NCI-H510A (cell line): Measurements from ENCODE around the gene PLEKHA3.
"Not testable (repeated sequence)": the region's sequence is repeated elsewhere in the genome, so short reads cannot be mapped to it uniquely, and the experiment has no call there.

Source experiments
- DNase-seq: peaks from one replicate; lab custom pipeline; 2025; lab: John Stamatoyannopoulos, UW

The PLEKHA3 gene

GRCh38 chr2:178479275-178479616 lies 1.0 kb upstream of the PLEKHA3 start:
- no peak for DNase-seq

- no peak for DNase-seq
These were observed 465 bp upstream of the PLEKHA3 start for GRCh38 chr2:178479758-178480226.

- no peak for DNase-seq
These were observed 2.2 kb downstream of the PLEKHA3 start for GRCh38 chr2:178482437-178482836.

GRCh38 chr2:178484245-178485041 lies 4.2 kb downstream of the PLEKHA3 start:
- DNase-seq, result peak; percentile 86

DNA sequence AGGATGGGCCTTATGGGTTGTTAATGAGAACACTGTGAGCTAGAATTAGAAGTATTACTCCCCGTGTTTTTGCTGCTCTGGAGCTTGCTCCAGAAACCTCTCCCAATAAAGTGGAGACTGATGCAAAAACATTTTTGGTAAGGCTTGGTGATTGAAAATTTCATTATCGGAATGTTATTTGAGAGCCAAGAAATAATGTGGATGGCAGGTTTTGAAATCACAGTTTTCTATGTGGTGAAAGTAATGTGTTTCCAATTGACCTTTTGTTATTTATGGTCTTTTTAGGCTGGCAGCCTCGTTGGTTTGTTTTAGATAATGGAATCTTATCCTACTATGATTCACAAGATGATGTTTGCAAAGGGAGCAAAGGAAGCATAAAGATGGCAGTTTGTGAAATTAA lies 5.1 kb downstream of the PLEKHA3 start:
- DNase-seq, result no peak

DNA sequence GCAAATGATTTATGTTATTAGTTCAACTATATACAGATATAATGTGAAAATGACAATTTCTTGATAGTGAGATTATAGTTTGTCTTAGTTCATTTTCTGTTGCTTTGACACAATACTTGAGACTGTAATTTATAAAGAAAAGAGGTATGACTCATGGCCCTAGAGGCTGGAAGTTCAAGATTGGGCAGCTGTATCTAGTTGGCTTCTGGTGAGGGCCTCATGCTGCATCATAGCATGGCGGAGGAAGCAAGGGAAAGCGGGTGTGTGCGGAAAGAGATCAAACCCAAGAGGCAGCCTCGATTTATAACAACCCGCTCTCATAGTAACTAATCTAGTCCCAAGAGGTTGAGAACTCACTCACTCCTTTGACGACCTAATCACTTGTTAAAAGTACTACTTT lies 11.4 kb downstream of the PLEKHA3 start:
- no peak for DNase-seq

- no peak for DNase-seq
These were observed 15.8 kb downstream of the PLEKHA3 start for GRCh38 chr2:178496049-178496448.

- DNase-seq, result no peak
These were observed 17.9 kb downstream of the PLEKHA3 start for GRCh38 chr2:178498137-178498536.

DNA sequence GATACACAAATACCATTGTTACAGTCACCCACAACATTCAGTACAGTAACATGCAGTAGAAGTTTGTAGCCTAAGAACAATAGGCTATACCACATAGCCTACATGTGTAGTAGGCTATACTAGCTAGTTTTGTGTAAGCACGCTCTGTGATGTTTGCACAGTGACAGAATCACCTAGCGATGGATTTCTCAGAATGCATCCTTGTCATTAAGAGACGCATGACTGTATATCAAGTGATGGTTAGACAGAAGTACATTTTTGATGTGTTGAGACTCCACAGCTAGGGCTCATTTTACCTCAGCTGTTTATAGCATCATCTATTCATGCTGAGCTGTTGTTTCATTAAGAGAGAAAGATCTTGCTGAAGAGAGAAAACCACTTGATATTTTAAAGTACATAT lies 19.4 kb downstream of the PLEKHA3 start:
- DNase-seq, result no peak

- DNase-seq, result no peak
These were observed 22.5 kb downstream of the PLEKHA3 start for GRCh38 chr2:178502751-178503150.

DNA sequence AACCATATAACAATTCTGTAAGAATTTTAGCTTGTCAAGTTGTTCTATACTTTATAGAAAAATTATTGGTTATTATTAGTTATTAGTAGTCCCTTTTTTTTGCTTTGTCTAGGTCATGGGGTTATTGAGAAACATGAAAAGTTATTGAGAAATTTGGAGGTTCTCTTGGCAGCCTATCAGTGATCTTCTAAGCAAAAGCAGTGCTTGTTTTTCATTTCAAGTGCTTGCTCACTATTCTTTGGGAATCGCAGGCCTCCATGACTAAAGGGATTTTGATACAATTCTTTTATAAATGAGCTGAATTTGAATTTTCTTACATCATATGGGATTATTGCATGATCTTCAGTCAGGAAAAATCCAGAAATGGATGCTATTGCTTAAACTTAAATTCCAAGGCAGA lies 25.8 kb downstream of the PLEKHA3 start:
- DNase-seq, result no peak

DNA sequence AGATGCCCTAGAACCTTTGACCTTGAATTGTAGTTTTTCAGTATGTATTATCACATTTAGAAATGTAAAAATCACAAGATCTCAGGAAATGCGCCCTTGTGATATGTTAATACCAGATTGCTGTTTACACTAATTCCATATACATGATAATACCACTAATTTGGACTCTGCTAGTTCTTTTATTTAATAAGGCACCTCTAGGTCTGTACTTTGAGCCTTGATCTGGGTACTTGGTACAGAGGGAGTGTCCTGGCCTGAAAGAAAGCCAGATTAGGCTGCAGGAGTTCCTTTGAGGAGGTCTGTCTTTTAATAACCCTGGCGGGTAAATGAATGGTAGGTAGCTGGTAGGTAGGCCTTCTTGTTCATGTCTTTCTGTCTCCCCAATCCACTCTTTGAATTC lies 26.3 kb downstream of the PLEKHA3 start:
- no peak for DNase-seq

DNA sequence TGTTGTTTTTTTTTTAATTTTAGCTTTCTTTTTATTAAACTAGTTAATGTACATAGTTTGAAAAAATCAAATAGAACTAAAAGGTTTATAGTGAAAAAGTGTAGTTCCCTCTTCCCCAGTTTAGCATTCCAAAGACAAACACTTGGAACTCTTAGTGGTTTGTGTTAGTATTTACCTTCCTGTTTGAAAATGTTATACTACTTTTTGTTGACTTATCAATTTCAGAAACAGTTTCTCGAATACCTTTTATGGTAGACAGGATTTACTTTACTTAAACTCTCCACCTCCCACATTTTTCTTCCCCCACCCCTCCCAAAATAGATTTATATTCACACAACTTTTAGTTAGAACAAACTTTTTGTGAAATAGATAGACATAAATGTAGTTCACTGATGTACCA lies 26.7 kb downstream of the PLEKHA3 start:
- DNase-seq, result no peak

- DNase-seq, result no peak
These were observed 28.4 kb downstream of the PLEKHA3 start for GRCh38 chr2:178508646-178509045.

DNA sequence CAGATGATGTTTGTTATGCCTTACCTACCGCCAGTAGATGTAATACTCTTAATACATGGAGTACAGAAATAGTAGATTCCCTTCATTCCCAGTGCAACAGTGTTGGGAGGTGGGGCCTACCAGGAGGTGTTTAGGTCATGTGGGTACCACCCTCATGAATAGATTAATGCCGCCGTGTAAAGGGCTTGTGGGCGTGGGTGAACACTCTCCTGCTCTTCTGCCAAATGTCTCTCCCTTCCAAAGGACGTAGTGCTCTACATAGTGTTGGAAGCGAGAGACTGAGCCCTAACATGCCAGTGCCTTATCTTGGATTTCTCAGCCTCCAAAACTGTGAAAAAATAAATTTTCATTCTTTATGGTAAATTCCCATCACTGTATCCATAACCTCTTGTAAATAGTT lies 30.1 kb downstream of the PLEKHA3 start:
- no peak for DNase-seq

DNA sequence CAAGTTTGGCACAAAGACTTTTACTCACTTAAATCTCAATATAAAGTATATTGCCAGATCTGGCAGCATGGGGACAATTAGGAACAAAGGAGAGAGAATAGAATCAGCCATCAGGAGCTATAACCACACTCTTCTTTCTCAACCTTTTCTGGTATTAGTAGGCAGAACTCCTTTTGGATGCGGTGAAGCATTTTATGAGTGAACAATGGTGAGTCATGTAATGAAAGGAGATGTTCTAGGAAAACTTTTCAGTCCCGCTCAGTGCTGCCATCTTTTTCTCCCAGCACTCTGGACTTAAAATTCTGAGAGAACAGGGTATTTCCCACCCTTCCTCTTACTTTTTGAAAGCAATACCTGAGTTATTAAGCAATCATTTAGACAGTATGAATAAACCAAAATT lies 32.2 kb downstream of the PLEKHA3 start:
- DNase-seq, result no peak

GRCh38 chr2:178513876-178514275 lies 33.6 kb downstream of the PLEKHA3 start:
- DNase-seq, result no peak

DNA sequence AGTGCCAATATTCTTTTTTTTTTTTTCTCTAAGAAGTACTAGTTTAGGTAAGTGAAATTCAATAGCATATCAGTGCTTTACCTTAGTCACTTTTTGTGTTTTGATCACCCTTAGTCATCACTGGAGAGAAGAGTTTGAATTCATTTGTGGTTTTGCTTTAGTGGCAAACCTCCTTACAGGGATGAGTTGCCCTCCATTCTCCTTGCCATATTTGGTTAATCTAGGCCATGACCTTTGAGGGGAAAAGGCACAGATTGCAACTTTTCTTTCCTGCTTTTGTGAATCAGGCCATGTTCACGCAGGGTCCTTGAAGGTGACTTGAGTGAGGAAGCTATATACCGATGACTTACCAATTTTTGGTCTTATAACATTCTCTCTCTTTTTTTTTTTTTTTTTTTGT lies 34.4 kb downstream of the PLEKHA3 start:
- DNase-seq, result no peak

DNA sequence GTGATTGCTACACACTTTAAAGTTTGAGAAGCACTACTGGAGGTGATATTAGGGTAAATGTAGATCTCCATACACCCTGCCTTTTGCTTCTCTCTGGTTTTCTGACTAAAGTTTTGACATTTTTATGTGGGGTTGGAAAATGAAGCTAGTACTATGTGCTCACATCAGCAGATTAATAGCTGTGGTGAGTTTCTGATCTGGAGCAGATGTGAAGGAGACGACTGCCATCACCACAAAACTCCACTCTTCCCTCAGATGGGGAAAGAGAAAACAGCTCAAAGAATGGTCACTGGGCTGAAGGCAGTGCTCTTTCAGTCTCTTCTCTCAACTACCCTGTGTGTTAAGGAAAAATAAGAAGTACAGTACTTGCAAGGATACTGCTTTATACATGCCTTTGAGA lies 37.2 kb downstream of the PLEKHA3 start:
- no peak for DNase-seq

DNA sequence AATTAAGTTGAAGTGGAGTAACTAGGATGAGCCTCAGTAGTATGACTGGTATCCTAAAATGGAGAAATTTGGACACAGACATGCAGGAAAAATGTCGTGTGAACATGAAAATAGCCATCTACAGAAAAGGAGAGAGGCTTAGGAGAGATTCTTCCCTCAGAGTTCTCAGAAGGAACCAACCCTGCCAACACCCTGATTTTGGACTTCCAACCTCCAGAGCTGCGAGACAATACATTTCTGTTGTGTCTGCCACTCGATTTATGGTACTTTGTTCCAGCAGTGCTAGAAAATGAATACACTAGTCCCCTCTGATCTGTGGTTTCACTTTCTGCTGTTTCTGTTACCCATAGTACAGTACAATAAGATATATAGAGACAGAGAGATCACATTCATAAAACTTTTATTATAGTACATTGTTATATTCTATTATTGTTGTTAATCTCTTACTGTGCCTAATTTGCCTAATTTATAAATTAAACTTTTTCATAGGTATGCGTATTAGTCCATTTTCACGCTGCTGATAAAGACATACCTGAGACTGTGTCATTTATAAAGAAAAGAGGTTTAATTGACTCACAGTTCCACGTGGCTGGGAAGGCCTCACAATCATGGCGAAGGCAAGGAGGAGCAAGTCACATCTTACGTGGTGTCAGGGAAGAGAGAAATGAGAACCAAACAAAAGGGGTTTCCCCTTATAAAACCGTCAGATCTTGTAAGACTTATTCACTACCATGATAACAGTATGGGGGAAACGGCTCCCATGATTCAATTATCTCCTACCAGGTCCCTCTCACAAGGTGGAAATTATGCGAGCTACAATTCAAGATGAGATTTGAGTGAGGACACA lies 41.3 kb downstream of the PLEKHA3 start:
- DNase-seq, result no peak

- peak; percentile 91 for DNase-seq
These were observed 42.8 kb downstream of the PLEKHA3 start for GRCh38 chr2:178522950-178523595.

- DNase-seq, result no peak
These were observed 43.4 kb downstream of the PLEKHA3 start for GRCh38 chr2:178523596-178524134.

DNA sequence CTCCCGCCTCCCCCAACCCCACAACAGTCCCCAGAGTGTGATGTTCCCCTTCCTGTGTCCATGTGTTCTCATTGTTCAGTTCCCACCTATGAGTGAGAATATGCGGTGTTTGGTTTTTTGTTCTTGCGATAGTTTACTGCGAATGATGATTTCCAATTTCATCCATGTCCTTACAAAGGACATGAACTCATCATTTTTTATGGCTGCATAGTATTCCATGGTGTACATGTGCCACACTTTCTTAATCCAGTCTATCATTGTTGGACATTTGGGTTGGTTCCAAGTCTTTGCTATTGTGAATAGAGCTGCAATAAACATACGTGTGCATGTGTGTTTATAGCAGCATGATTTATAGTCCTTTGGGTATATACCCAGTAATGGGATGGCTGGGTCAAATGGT lies 44.8 kb downstream of the PLEKHA3 start:
- not testable (repeated sequence) for DNase-seq
